ENCODE data around the gene CCDC28A.

CCDC28A gene

GRCh38 chr6:138796771-138797170 is 23.2 kb downstream of the CCDC28A start:
- DNase-seq: no peak

GRCh38 chr6:138797806-138798446 is 24.4 kb downstream of the CCDC28A start:
- DNase-seq: no peak

GRCh38 chr6:138800377-138801150 is 27.0 kb downstream of the CCDC28A start:
- no peak for DNase-seq

- DNase-seq: no peak
These were observed 29.8 kb downstream of the CCDC28A start for GRCh38 chr6:138803331-138803730.

- no peak for DNase-seq
These were observed 30.3 kb downstream of the CCDC28A start for GRCh38 chr6:138803861-138804260.

GRCh38 chr6:138805016-138805765 is 31.6 kb downstream of the CCDC28A start:
- no peak for DNase-seq

- no peak for DNase-seq
These were observed 33.3 kb downstream of the CCDC28A start for GRCh38 chr6:138806889-138807288.

- DNase-seq: no peak
These were observed 36.1 kb downstream of the CCDC28A start for GRCh38 chr6:138809677-138810076.

- DNase-seq: no peak
These were observed 38.3 kb downstream of the CCDC28A start for GRCh38 chr6:138811866-138812265.

GRCh38 chr6:138814179-138814834 is 40.7 kb downstream of the CCDC28A start:
- DNase-seq: peak; percentile 58

GRCh38 chr6:138815221-138815620 is 41.7 kb downstream of the CCDC28A start:
- no peak for DNase-seq

GRCh38 chr6:138815797-138816528 is 42.4 kb downstream of the CCDC28A start:
- peak; percentile 90 for DNase-seq

GRCh38 chr6:138817799-138818198 is 44.2 kb downstream of the CCDC28A start:
- peak; percentile 96 for DNase-seq

- DNase-seq: peak; percentile 79
These were observed 45.1 kb downstream of the CCDC28A start for GRCh38 chr6:138818496-138819194.

- DNase-seq: peak; percentile 12
These were observed 48.0 kb downstream of the CCDC28A start for GRCh38 chr6:138821519-138821918.

GRCh38 chr6:138824482-138825144 is 51.0 kb downstream of the CCDC28A start:
- no peak for DNase-seq

- DNase-seq: no peak
These were observed 56.7 kb downstream of the CCDC28A start for GRCh38 chr6:138830248-138830647.

- no peak for DNase-seq
These were observed 58.6 kb downstream of the CCDC28A start for GRCh38 chr6:138832182-138832581.

- peak; percentile 98 for DNase-seq
These were observed 60.4 kb downstream of the CCDC28A start for GRCh38 chr6:138833816-138834539.

GRCh38 chr6:138837246-138837645 is 63.7 kb downstream of the CCDC28A start:
- no peak for DNase-seq
